ENCODE data around the gene UROC1.

DNA sequence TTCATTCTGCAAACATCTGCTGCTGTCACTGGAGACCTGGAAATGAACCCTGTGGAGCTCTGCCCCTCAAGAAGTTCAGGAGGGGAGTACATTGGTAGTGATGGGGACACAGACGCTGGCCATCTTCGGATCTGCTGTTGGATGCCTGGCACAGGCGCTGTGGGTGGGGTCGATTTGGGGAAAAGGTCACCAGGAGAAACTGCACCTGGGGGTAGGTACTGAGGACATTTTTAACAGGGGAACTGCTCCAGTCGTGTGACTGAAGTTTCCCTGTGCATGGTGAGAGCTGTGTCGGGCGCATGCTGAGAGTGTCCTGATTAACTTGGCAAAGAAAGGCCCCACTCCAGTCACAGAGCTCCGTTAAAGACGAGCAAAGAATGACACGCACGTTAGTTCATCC lies 3.4 kb downstream of the UROC1 start:
- no peak for TF ChIP-seq CTCF (IDR thresholded peaks at IDR 0.05)
- no peak for TF ChIP-seq POLR2A (IDR thresholded peaks at IDR 0.05)
- TF ChIP-seq POLR2AphosphoS5 (IDR thresholded peaks at IDR 0.05) = no peak

Measured in prostate gland (tissue), 2 donors.